GM13976 (cell line): ENCODE measurements around the gene PROB1.
"Not testable (repeated sequence)": the region's sequence is repeated elsewhere in the genome, so short reads cannot be mapped to it uniquely, and the experiment has no call there.

Experiments
- DNase-seq: peaks from one replicate; pipeline ENCODE4 v3.0.0; 2012; ENCODE audit warnings: low spot score
- CTCF ChIP-seq: IDR thresholded peaks from 2 replicates; pipeline ENCODE4 v1.5.1; 2012; ENCODE audit warnings: borderline replicate concordance, mild to moderate bottlenecking; ENCODE audit not compliant: insufficient read depth; ENCODE audit errors: extremely low read depth, missing control alignments, control extremely low read depth
- in situ Hi-C: fragments of 300-500 bp; cut with MboI; formaldehyde crosslinking; loops from one replicate; pipeline ENCODE4 v1.12.0; 2022; ENCODE audit warnings: low sequenced_read_pairs, mixed read lengths, inconsistent platforms; ENCODE audit not compliant: unreplicated experiment

PROB1 gene

DNA sequence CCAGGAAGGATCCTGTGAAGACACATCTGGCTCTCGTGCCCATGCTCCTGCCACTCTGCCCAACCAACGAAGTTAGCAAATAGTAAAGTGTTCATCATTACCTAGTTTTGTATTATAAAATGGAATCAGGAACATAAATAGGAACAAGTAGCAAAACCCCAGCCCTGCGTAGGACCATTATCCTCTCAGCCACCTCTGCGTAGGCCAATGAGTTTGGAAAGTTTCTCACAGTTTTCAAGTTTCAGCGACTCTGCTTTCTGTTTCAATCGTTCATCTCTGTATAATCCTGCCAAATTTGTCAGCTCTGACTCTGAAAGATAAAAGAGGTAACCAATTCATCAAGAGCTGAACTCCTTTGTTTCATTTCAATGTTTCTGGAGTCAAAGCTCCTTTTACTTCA is 19.1 kb upstream of the PROB1 start:
- in situ Hi-C loops: loop anchor here (25.0 kb wide), 1 partner anchor 348 kb away; no protein-coding TSS in a partner anchor
- DNase-seq: peak; percentile 66
- TF ChIP-seq CTCF: no peak

DNA sequence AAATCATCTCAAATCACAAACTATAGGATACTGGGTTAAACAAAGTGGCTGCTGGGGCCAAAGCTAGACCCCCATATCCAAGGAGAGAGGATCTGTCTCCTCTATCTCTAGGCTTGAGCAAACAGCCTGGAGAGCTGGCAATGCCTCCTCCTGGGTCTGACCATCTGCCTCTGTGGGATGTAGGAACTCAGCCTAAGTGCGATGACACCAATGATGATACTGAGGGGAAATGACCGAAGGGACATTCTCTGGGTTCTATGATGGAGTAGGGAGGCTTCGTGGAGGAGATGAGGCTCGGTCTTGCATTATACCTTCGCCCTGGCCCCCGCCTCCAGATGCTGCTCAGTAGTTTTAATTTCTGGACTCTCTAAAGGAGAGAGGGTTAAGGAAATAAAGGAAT is 18.2 kb upstream of the PROB1 start:
- no peak for DNase-seq
- no peak for TF ChIP-seq CTCF
- in situ Hi-C loops: loop anchor here (25.0 kb wide), 1 partner anchor 349 kb away; no protein-coding TSS in a partner anchor

- in situ Hi-C loops: loop anchor here (25.0 kb wide), 1 partner anchor 351 kb away; no protein-coding TSS in a partner anchor
- DNase-seq: no peak
- no peak for TF ChIP-seq CTCF
Measured at GRCh38 chr5:139410993-139411828, 16.3 kb upstream of the PROB1 start.

- no peak for TF ChIP-seq CTCF
- in situ Hi-C loops: loop anchor here (25.0 kb wide), 1 partner anchor 352 kb away; no protein-coding TSS in a partner anchor
- no peak for DNase-seq
Measured at GRCh38 chr5:139410121-139410992, 15.5 kb upstream of the PROB1 start.

- in situ Hi-C loops: loop anchor here (25.0 kb wide), 1 partner anchor 353 kb away; no protein-coding TSS in a partner anchor
- DNase-seq: not testable (repeated sequence)
Measured at GRCh38 chr5:139409116-139409515, 14.2 kb upstream of the PROB1 start.

DNA sequence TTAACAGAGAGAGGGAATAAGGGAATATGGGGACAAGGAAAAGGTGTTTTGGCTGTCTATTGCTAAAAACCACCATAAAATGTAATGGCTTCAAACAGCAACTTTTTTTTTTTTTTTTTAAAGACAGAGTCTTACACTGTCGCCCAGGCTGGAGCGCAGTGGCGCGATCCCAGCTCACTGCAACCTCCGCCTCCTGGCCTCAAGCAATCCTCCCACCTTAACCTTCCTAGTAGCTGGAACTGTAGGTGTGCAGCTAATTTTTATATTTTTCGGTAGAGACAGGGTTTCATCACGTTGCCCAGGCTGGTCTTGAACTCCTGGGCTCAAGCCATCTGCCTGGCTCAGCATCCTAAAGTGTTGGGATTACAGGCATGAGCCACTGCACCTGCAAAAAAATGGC is 13.3 kb upstream of the PROB1 start:
- in situ Hi-C loops: loop anchor here (25.0 kb wide), 1 partner anchor 354 kb away; no protein-coding TSS in a partner anchor
- TF ChIP-seq CTCF: no peak

More for the DNA sequence above, 13.3 kb upstream of the PROB1 start:
- DNase-seq: no peak
